ENCODE measurements around the gene CNTN1. TPM values are rescaled to one million over a fixed set of nuclear protein-coding genes. Genes with fewer than 3 reads are reported as not detected.

The CNTN1 gene
- total and polyA plus RNA-seq, 11 donors: 0.01 to 0.66 (median 0.20) TPM; not detected in 2

GRCh38 chr12:40889329-40889728 lies 197.1 kb downstream of the CNTN1 start:
- intact Hi-C loops (cut with DNase I): no loop called here
- Histone ChIP-seq H3K4me1 (no peaks in the 10 kb centered on the region), H3K27ac (no peak overlapping the region), H3K27me3 (no peaks in the 10 kb centered on the region), H3K4me3 (no peak overlapping the region), H3K9me3 (peaks cover 0 to under 1% (median 0%) of the 10 kb centered on the region in 12 donors), H3K36me3 (no peaks in the 10 kb centered on the region)
- no peak for TF ChIP-seq POLR2A (IDR thresholded peaks at IDR 0.05)
- TF ChIP-seq CTCF (IDR thresholded peaks at IDR 0.05): no peak
- ATAC-seq (no peak), DNase-seq (no peak)
- 74 to 81% (median 76%) methylated on average over 3 of the region's 3 CpGs for WGBS, 4 donors

GRCh38 chr12:40892528-40892927 lies 200.3 kb downstream of the CNTN1 start:
- WGBS, 4 donors: 57 to 65% (median 59%) methylated on average over 4 of the region's 4 CpGs
- H3K36me3 ChIP-seq: no peaks in the 10 kb centered on the region
- H3K4me1 ChIP-seq: no peaks in the 10 kb centered on the region
- intact Hi-C loops (cut with DNase I): loop anchor here in 1 of 10 donors (10.0 kb wide), 1 partner anchor 58 kb away; no protein-coding TSS in a partner anchor
- no peak overlapping the region for H3K27ac ChIP-seq
- no peaks in the 10 kb centered on the region for H3K9me3 ChIP-seq
- TF ChIP-seq POLR2A (IDR thresholded peaks at IDR 0.05): no peak
- no peak for TF ChIP-seq CTCF (IDR thresholded peaks at IDR 0.05)
- no peak for ATAC-seq
- no peak overlapping the region for H3K4me3 ChIP-seq
- no peaks in the 10 kb centered on the region for H3K27me3 ChIP-seq
- no peak for DNase-seq

GRCh38 chr12:40898505-40898904 lies 206.3 kb downstream of the CNTN1 start:
- WGBS, 4 donors: 46 to 60% (median 53%) methylated on average over 3 of the region's 3 CpGs
- no peak for TF ChIP-seq CTCF (IDR thresholded peaks at IDR 0.05)
- TF ChIP-seq POLR2A (IDR thresholded peaks at IDR 0.05): no peak
- ATAC-seq (no peak), DNase-seq (no peak)
- intact Hi-C loops (cut with DNase I): loop anchor here in 1 of 10 donors (10.0 kb wide), 1 partner anchor 64 kb away; no protein-coding TSS in a partner anchor
- Histone ChIP-seq H3K4me1 (no peaks in the 10 kb centered on the region), H3K4me3 (no peak overlapping the region), H3K27ac (no peak overlapping the region), H3K9me3 (no peaks in the 10 kb centered on the region), H3K36me3 (no peaks in the 10 kb centered on the region), H3K27me3 (no peaks in the 10 kb centered on the region)

GRCh38 chr12:40903040-40903439 lies 210.8 kb downstream of the CNTN1 start:
- no peaks in the 10 kb centered on the region for H3K4me1 ChIP-seq
- H3K27ac ChIP-seq: no peak overlapping the region
- peak in 1 of 5 donors; percentile 15 for DNase-seq
- no peaks in the 10 kb centered on the region for H3K27me3 ChIP-seq
- TF ChIP-seq CTCF (IDR thresholded peaks at IDR 0.05): no peak
- TF ChIP-seq POLR2A (IDR thresholded peaks at IDR 0.05): no peak
- no peaks in the 10 kb centered on the region for H3K36me3 ChIP-seq
- no peaks in the 10 kb centered on the region for H3K9me3 ChIP-seq
- intact Hi-C loops (cut with DNase I): no loop called here
- H3K4me3 ChIP-seq: no peak overlapping the region
- WGBS, 4 donors: 5 to 14% (median 10%) methylated on average over 1 of the region's 1 CpG
- no peak for ATAC-seq
